Upper lobe of right lung (tissue), 1 donor: Measurements from ENCODE around the gene SLC26A3. TPM values are rescaled to one million over a fixed set of nuclear protein-coding genes. Genes with fewer than 3 reads are reported as not detected.

Experiments
- ATAC-seq: fragments of 200-7000 bp; cut with Tn5 transposase; one replicate; pipeline ENCODE4 v1.9.1; 2020; ENCODE audit warnings: mild to moderate bottlenecking, moderate library complexity
- DNase-seq: peaks from one replicate; pipeline ENCODE4 v3.0.0-alpha.2; 2020
- H3K27ac ChIP-seq: fragments of 200-600 bp; one replicate; pipeline ENCODE4 v1.8.0; 2022
- H3K27me3 ChIP-seq: fragments of 200-600 bp; one replicate; pipeline ENCODE4 v1.8.0; 2022; ENCODE audit warnings: mild to moderate bottlenecking
- H3K36me3 ChIP-seq: fragments of 200-600 bp; one replicate; pipeline ENCODE4 v1.8.0; 2022
- H3K4me1 ChIP-seq: fragments of 200-600 bp; one replicate; pipeline ENCODE4 v1.8.0; 2022
- H3K4me3 ChIP-seq: fragments of 200-600 bp; one replicate; pipeline ENCODE4 v1.8.0; 2022; ENCODE audit warnings: mild to moderate bottlenecking
- H3K9me3 ChIP-seq: fragments of 200-600 bp; one replicate; pipeline ENCODE4 v1.8.0; 2022
- CTCF ChIP-seq: fragments of 200-600 bp; IDR thresholded peaks from one replicate; pipeline ENCODE4 v1.8.0; 2022; ENCODE audit warnings: antibody characterized with exemption
- intact Hi-C: fragments of 100-400 bp; cut with DNase I; formaldehyde crosslinking; loops from one replicate; pipeline ENCODE4 v1.11.0; 2022
- total RNA-seq: library from RNA; stranded (reverse); fragmentation: NEBNext Ultra II Directional; extraction: Animal tissue kit (Norgen Biotek cat#: 25700); gene quantifications from one replicate; pipeline ENCODE4 v1.2.1, GENCODE V29; 2021
- donor health status: DM: no; HTN: yes; CAD: no; lungs with severe emphysema.

Gene SLC26A3
- total RNA-seq, 1 donor from 2014 or later, result not detected

- no peaks in the 10 kb centered on the region for H3K9me3 ChIP-seq
- no peak for DNase-seq
- no peaks in the 10 kb centered on the region for H3K36me3 ChIP-seq
- no peak overlapping the region for H3K4me3 ChIP-seq
- H3K27me3 ChIP-seq, result no peaks in the 10 kb centered on the region
- ATAC-seq, result peak; percentile 52
- intact Hi-C loops, result no loop called here
- no peak for TF ChIP-seq CTCF
- no peak overlapping the region for H3K27ac ChIP-seq
- no peaks in the 10 kb centered on the region for H3K4me1 ChIP-seq
Observed at GRCh38 chr7:107846324-107846723, 43.3 kb upstream of the SLC26A3 start.

- Histone ChIP-seq H3K9me3 (no peaks in the 10 kb centered on the region), H3K4me1 (no peaks in the 10 kb centered on the region), H3K36me3 (no peaks in the 10 kb centered on the region), H3K4me3 (no peak overlapping the region), H3K27me3 (no peaks in the 10 kb centered on the region), H3K27ac (no peak overlapping the region)
- intact Hi-C loops, result no loop called here
- DNase-seq (no peak), ATAC-seq (no peak)
- no peak for TF ChIP-seq CTCF
Observed at GRCh38 chr7:107843184-107843583, 40.2 kb upstream of the SLC26A3 start.

- no peak for DNase-seq
- H3K9me3 ChIP-seq, result no peaks in the 10 kb centered on the region
- H3K27me3 ChIP-seq, result no peaks in the 10 kb centered on the region
- no peak overlapping the region for H3K27ac ChIP-seq
- H3K4me1 ChIP-seq, result no peaks in the 10 kb centered on the region
- intact Hi-C loops, result no loop called here
- H3K4me3 ChIP-seq, result no peak overlapping the region
- ATAC-seq, result no peak
- no peaks in the 10 kb centered on the region for H3K36me3 ChIP-seq
- TF ChIP-seq CTCF, result no peak
Observed at GRCh38 chr7:107842213-107842612, 39.2 kb upstream of the SLC26A3 start.

GRCh38 chr7:107838816-107839565 lies 36.0 kb upstream of the SLC26A3 start:
- intact Hi-C loops, result no loop called here
- peak; percentile 33 for ATAC-seq
- no peak for TF ChIP-seq CTCF

GRCh38 chr7:107838024-107838601 lies 35.1 kb upstream of the SLC26A3 start:
- TF ChIP-seq CTCF, result no peak
- no peak overlapping the region for H3K4me3 ChIP-seq
- no peaks in the 10 kb centered on the region for H3K27me3 ChIP-seq
- DNase-seq, result no peak
- ATAC-seq, result no peak
- intact Hi-C loops, result no loop called here
- H3K36me3 ChIP-seq, result no peaks in the 10 kb centered on the region
- H3K27ac ChIP-seq, result no peak overlapping the region
- H3K9me3 ChIP-seq, result no peaks in the 10 kb centered on the region
- no peaks in the 10 kb centered on the region for H3K4me1 ChIP-seq

More at GRCh38 chr7:107838816-107839565, 36.0 kb upstream of the SLC26A3 start:
- Histone ChIP-seq H3K27me3 (no peaks in the 10 kb centered on the region), H3K4me1 (no peaks in the 10 kb centered on the region), H3K36me3 (no peaks in the 10 kb centered on the region), H3K4me3 (no peak overlapping the region), H3K9me3 (no peaks in the 10 kb centered on the region), H3K27ac (no peak overlapping the region)
- no peak for DNase-seq
